Bronchial epithelial cell (primary cell): Measurements from ENCODE around the gene ISLR. TPM values are rescaled to one million over a fixed set of nuclear protein-coding genes. Genes with fewer than 3 reads are reported as not detected.

Experiments
- DNase-seq: peaks from one replicate; pipeline ENCODE4 v3.0.0-alpha.2; 2010; ENCODE audit warnings: low read depth
- FAIRE-seq: peaks from 2 replicates; lab custom pipeline; 2011; peaks lifted over from hg19 to GRCh38; lab: Jason Lieb, UNC
- H3K27me3 ChIP-seq: 2 replicates; pipeline ENCODE4 v1.5.1; 2011; ENCODE audit warnings: low read length; ENCODE audit not compliant: control insufficient read depth, insufficient read depth
- H3K36me3 ChIP-seq: 2 replicates; pipeline ENCODE4 v1.5.1; 2011; ENCODE audit warnings: low read length; ENCODE audit not compliant: control insufficient read depth, insufficient read depth
- H3K4me3 ChIP-seq: 2 replicates; pipeline ENCODE4 v1.5.1; 2011; ENCODE audit warnings: mild to moderate bottlenecking, low read depth, low read length, control low read depth
- total RNA-seq: library from RNA; depleted of rRNA; stranded (reverse); fragments of >200 nt; gene quantifications from 2 replicates; pipeline ENCODE4 v1.2.1, GENCODE V29; 2014
- TF ChIP-seq, protein P1 (sequence below): IDR thresholded peaks from 2 replicates; pipeline ENCODE4 v1.5.1; 2011; ENCODE audit warnings: mild to moderate bottlenecking, moderate library complexity, low read length, control low read depth, inconsistent platforms; ENCODE audit not compliant: insufficient read depth, severe bottlenecking

ISLR gene
- total RNA-seq, 1 donor from 2014 or later: 0.53 TPM

- H3K36me3 ChIP-seq: no peaks in the 10 kb centered on the region
- no peak overlapping the region for H3K4me3 ChIP-seq
- TF ChIP-seq, protein P1, sequence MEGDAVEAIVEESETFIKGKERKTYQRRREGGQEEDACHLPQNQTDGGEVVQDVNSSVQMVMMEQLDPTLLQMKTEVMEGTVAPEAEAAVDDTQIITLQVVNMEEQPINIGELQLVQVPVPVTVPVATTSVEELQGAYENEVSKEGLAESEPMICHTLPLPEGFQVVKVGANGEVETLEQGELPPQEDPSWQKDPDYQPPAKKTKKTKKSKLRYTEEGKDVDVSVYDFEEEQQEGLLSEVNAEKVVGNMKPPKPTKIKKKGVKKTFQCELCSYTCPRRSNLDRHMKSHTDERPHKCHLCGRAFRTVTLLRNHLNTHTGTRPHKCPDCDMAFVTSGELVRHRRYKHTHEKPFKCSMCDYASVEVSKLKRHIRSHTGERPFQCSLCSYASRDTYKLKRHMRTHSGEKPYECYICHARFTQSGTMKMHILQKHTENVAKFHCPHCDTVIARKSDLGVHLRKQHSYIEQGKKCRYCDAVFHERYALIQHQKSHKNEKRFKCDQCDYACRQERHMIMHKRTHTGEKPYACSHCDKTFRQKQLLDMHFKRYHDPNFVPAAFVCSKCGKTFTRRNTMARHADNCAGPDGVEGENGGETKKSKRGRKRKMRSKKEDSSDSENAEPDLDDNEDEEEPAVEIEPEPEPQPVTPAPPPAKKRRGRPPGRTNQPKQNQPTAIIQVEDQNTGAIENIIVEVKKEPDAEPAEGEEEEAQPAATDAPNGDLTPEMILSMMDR: no peak
- H3K27me3 ChIP-seq: peaks cover 17% of the 10 kb centered on the region
- no peak for DNase-seq
- no peak for FAIRE-seq
Observed at GRCh38 chr15:74172701-74173379, 670 bp upstream of the ISLR start.

GRCh38 chr15:74174219-74174957, 878 bp downstream of the ISLR start:
- Histone ChIP-seq H3K4me3 (no peak overlapping the region), H3K36me3 (no peaks in the 10 kb centered on the region), H3K27me3 (peaks cover 16% of the 10 kb centered on the region)
- FAIRE-seq (peak; percentile 36), DNase-seq (no peak)
- TF ChIP-seq, protein P1: no peak

GRCh38 chr15:74174958-74175253, 1.4 kb downstream of the ISLR start:
- no peaks in the 10 kb centered on the region for H3K36me3 ChIP-seq
- no peak overlapping the region for H3K4me3 ChIP-seq
- TF ChIP-seq, protein P1: no peak
- peaks cover 16% of the 10 kb centered on the region for H3K27me3 ChIP-seq
- no peak for DNase-seq
- FAIRE-seq: no peak

GRCh38 chr15:74175271-74176191, 2.0 kb downstream of the ISLR start:
- no peak for DNase-seq
- no peak overlapping the region for H3K4me3 ChIP-seq
- TF ChIP-seq, protein P1: no peak
- H3K36me3 ChIP-seq: no peaks in the 10 kb centered on the region
- peaks cover 16% of the 10 kb centered on the region for H3K27me3 ChIP-seq
- no peak for FAIRE-seq

DNA sequence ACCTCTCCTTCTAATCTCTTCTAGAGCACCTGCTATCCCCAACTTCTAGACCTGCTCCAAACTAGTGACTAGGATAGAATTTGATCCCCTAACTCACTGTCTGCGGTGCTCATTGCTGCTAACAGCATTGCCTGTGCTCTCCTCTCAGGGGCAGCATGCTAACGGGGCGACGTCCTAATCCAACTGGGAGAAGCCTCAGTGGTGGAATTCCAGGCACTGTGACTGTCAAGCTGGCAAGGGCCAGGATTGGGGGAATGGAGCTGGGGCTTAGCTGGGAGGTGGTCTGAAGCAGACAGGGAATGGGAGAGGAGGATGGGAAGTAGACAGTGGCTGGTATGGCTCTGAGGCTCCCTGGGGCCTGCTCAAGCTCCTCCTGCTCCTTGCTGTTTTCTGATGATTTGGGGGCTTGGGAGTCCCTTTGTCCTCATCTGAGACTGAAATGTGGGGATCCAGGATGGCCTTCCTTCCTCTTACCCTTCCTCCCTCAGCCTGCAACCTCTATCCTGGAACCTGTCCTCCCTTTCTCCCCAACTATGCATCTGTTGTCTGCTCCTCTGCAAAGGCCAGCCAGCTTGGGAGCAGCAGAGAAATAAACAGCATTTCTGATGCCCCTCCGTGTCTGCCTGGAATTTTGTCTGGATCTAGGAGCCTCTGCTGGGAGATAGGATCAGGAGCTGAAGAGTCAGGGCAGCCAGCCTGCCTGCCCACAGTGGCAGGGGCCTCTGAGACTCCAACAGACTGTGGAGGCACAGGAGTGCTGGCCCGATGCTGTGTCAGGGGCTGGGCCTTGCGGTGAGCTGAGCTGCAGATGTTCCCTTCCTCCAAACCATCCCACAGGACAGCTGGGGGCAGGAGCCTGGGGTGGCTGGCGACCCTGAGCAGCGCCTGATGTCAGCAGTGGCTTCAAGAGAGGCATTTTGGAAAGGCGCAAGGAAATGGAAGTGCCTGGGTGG, 3.0 kb downstream of the ISLR start:
- FAIRE-seq: no peak
- no peak for DNase-seq
- Histone ChIP-seq H3K27me3 (peaks cover 15% of the 10 kb centered on the region), H3K36me3 (no peaks in the 10 kb centered on the region), H3K4me3 (no peak overlapping the region)
- TF ChIP-seq, protein P1: no peak
